Transverse colon (tissue), 4 donors: Measurements from ENCODE around the gene ACTMAP.

ENCODE experiments used
- EP300 ChIP-seq: sonication (generic); formaldehyde crosslinking; IDR thresholded peaks from one replicate; pipeline ENCODE4 v1.6.1; 2017; ENCODE audit warnings: antibody characterized with exemption, low read depth
- POLR2A ChIP-seq: fragments of 450-650 bp; IDR thresholded peaks from one replicate; pipeline ENCODE4 v1.6.1; 2016; ENCODE audit warnings: antibody characterized with exemption, mild to moderate bottlenecking, moderate library complexity
- POLR2AphosphoS5 ChIP-seq, 3 donors: sonication (generic); formaldehyde crosslinking; IDR thresholded peaks; one replicate each; pipeline ENCODE4 v1.6.1; 2016; ENCODE audit warnings: antibody characterized with exemption in 3 of 3
- TF ChIP-seq, protein P1 (sequence below), 5 experiments: fragments of 200-600 bp in 3 of 5; fragments of 450-650 bp in 2 of 5; sonication (generic) in 3 of 5; IDR thresholded peaks; 1 replicate in 2 of 5; 2 replicates in 3 of 5; pipeline ENCODE4 v1.5.1; 2016 to 2017; ENCODE audit warnings: antibody characterized with exemption in 5 of 5, inconsistent platforms in 3 of 5, mild to moderate bottlenecking in 2 of 5, moderate library complexity in 1 of 5

DNA sequence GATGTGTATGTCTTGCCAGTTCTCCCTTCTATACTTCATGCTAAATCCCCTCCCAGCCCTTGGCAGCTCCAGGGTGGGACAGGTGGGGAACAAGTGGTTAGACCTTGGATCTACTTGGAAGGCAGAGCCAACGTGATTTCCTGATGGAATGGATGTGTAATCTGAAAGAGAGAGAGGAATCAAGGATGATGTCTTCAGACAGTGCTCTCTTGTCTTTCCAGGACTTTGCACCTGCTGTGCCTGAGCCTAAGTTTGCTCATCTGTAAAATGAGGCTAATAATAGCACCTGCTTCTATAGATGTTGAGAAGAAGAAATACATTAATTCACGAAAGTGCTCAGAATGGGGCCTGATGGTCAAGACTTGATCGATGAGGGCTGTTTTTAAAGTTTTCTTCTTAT, 41.7 kb upstream of the ACTMAP start:
- TF ChIP-seq POLR2AphosphoS5 (IDR thresholded peaks at IDR 0.05) (no peak), EP300 (no peak), POLR2A (no peak)
- TF ChIP-seq, protein P1, sequence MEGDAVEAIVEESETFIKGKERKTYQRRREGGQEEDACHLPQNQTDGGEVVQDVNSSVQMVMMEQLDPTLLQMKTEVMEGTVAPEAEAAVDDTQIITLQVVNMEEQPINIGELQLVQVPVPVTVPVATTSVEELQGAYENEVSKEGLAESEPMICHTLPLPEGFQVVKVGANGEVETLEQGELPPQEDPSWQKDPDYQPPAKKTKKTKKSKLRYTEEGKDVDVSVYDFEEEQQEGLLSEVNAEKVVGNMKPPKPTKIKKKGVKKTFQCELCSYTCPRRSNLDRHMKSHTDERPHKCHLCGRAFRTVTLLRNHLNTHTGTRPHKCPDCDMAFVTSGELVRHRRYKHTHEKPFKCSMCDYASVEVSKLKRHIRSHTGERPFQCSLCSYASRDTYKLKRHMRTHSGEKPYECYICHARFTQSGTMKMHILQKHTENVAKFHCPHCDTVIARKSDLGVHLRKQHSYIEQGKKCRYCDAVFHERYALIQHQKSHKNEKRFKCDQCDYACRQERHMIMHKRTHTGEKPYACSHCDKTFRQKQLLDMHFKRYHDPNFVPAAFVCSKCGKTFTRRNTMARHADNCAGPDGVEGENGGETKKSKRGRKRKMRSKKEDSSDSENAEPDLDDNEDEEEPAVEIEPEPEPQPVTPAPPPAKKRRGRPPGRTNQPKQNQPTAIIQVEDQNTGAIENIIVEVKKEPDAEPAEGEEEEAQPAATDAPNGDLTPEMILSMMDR (IDR thresholded peaks at IDR 0.05), result no peak
